Measurements from ENCODE around the gene KDM2B.
"Not testable (repeated sequence)": the region's sequence is repeated elsewhere in the genome, so short reads cannot be mapped to it uniquely, and the experiment has no call there.

KDM2B gene

DNA sequence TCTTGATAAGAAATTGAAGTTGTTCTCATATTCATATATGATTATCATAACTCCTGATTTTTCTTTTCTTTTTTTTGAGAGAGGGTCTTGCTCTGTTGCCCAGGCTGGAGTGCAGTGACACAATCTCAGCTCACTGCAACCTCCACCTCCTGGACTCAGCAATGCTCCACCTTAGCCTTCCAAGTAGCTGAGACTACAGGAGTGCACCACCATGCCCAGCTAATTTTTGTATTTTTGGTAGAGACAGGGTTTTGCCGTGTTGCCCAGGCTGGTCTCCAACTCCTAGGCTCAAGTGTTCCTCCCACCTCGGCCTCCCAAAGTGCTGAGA lies 2.5 kb upstream of the KDM2B start:
- DNase-seq, result not testable (repeated sequence)

DNA sequence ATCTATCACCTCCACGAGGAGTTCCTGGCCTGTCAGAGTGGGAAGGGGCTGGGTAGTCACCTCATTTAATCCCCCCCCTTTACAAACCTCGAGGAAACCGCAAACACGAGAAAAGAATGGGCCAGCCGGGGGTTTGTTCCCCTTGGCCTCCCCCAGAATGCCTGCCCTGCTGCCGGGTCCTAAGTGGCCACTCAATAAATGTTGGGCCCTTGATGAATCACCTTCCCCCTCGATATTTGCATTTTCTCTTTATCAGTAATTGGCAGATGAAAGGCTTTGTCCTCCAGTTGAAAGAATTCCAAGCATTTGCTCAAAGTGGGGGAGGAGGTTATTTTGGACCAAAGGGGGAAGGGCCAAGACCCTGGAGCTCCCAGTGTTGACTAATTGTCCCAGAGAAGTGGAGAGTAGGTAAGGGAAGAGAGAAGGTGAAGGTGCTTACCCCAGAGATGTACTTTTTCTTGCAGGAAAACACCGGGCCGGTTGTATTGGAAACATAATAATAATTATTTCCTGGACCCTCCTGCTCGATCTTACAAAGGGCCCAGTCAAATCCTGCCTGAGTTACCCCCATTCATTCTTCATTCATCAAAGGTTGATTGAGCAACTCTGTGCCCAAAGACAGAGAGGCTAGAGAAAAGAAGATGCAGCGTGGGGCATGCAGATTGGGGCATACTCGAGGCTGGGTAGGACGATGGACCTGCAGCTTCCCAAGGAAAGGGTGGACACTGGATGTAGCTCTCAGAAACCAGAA lies 1.9 kb upstream of the KDM2B start:
- no peak for DNase-seq

GRCh38 chr12:121581686-121582429 lies 1.0 kb upstream of the KDM2B start:
- no peak for DNase-seq

DNA sequence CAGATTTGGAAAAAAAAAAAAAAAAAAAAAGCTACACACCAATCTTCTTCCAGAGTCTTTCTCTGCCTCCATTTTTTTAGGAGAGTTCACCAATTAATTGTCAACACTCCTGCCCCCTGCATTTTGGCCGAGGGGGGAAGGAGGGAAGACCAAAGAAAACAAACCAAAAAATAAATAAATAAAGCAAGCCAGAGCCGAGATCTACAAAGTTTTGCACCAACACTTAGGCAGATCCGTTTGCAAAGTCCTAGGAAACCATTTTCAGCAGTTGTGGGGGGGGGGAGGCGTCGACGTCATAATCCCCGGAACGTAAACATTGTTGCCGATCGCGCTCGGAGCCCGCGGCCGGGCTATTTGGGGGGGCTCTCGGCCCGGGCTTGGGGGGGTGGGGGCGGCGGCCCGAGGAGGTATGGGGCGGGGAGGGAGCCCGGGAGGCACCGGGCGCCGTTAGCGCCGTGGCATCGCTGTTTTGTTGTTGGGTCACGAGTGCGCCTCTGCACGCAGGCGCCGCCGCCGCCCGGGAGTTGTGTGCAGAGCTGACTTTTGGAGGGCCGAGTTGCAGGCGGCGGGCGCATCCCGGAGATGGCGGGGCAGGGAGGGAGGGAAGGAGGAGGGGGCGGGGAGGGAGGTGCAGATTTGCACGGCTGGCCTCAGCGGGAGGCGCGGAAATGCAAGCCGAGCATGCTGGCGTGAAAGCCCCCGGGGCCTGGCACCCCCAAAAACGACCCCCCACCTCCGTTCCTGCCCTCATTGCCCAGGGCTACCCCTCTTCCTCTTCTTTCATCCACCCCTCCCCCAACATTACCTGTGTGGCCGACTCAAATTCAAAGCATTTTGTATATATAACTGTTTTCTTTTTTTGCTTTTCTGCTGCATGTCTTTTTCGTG lies 598 bp downstream of the KDM2B start:
- peak; percentile 72 for DNase-seq

DNA sequence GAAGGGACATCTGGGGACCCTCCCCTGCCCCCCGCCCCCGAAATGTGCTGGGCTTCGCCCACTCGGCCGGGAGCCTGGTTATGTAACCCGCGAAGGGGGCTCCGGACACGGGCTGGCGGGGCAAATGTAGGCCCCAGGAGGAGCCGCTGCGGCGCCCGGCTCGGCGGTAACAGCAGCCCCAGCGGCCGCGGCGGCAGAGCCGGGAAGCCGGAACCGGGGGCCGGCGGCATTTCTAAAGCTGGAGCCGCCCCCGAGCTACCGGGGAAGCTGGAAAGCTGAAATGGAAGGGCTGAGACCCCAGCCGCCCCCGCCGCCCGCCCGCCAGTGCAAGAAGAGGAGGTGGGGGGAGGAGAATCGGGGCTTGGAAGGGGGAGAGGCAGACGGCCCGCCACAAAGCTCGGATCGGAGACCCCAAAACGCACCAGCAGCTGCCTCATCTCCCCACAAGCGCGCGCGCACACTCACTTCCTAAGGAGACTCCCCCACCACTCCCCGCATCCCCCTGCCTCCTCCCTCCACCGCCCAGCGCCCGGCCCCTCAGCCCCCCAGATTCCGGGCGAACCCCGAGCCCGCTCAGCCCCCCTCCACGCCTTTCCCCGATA lies 1.5 kb downstream of the KDM2B start:
- peak; percentile 10 for DNase-seq

GRCh38 chr12:121578230-121579189 lies 2.3 kb downstream of the KDM2B start:
- no peak for DNase-seq

GRCh38 chr12:121577443-121578180 lies 3.2 kb downstream of the KDM2B start:
- no peak for DNase-seq

GRCh38 chr12:121576851-121577391 lies 3.9 kb downstream of the KDM2B start:
- no peak for DNase-seq

DNA sequence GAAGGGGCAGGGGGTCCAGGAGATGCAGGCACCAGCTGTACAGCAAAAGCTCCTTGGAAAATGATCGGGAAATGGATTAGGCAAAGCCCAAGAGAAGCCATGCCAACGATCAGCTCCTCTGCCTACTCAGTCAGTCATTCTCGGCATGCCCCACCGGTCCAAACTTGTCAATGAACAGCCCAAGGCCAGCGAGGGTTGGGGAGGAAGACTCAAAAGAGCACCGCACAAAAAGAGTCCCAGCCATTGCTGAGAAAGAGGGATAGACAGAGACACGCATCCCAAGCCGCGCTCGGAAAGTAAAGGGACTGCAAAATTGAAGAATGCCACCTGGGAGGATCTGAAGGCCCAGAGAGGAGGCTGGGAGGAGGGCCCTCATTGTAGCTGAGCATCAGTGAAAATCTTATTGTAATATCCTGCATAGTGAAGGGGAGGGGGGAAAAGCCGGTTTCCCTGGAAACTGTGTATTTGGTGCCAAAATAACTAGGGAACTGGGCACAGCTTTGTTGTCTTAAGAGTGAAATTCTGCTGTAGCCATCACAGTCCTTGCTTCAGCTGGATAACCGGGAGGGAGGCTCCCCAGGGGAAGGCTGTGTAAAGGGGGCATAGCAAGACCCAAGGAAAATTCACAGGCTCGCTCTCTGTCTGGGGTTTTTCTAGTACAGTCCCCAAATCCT lies 4.7 kb downstream of the KDM2B start:
- no peak for DNase-seq

DNA sequence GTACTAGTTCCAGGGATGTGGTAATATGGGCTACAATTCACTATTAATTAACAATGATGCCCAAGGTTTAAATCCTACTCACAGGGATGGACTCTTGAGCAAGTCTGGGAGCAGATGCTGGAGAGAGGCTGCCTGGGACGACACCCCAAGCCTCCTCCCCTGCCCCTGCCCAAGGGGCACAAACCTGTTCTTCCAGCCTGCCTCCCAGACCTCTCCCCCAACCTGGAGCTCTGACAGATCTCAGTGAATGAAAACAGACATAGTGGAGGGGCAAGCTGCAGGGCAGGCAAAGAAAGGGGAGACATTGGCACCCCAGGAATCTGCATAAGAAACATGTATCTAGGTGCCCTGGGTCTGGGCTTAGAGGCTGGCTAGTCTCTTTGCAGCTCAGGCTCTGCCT lies 5.8 kb downstream of the KDM2B start:
- no peak for DNase-seq

GRCh38 chr12:121574025-121574424 lies 6.8 kb downstream of the KDM2B start:
- no peak for DNase-seq

DNA sequence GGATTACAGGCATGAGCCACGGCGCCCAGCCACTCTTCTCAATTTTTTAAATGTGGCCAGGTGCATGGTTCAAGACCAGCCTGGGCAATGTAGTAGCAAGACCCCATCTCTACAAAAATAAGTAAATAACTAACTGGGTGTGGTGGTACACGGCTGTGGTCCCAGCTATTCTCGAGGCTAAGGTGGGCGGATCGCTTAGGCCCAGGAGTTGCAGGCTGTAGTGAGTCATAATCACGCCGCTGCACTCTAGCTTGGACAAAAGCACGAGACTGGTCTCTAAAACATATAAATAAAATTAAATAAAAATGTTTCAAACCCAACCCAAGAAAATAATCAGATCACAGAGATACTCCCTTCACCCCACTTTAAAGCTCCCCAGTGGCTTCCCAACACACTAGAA lies 8.9 kb downstream of the KDM2B start:
- DNase-seq, result no peak

- no peak for DNase-seq
Observed at GRCh38 chr12:121570467-121571283, 10.1 kb downstream of the KDM2B start.

GRCh38 chr12:121568971-121569751 lies 11.7 kb downstream of the KDM2B start:
- no peak for DNase-seq

DNA sequence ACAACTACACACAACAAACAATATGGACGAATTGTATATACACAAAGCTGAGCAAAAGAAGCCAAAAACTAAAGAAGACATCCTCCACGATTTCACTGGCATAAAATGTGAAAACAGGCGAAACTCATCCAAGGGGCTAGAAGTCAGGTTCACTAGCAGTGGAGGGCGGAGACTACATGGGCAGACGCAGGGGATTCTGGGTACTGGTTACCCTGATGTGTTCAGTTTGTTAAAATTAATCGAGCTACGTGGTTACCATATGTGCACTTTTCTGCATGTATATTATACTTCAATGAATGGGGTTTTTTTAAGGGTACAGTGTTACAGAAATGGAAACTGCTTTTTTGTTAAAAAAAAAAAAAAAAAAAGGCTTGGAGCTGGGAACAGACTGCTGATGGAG lies 12.3 kb downstream of the KDM2B start:
- DNase-seq, result no peak

GRCh38 chr12:121565076-121565475 lies 15.7 kb downstream of the KDM2B start:
- DNase-seq, result no peak

DNA sequence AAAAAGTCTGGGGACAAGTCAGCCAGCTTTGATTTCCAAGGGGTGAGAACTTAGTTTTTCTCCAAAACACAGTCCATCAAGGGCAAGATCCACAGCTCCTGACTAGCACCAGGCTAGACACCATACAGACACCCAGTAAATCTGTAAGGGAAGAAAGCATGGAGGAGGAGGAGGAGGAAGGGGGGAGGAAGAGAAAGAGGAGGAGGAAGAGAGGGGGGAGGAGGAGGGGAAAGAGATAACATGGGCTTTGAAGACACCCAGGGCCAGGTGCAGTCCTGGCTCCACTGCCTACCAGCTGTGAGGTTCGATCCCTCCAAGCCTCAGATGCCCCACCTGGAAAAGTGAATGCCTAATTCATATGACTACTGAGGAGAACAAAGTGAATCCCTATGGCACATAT lies 18.3 kb downstream of the KDM2B start:
- no peak for DNase-seq

DNA sequence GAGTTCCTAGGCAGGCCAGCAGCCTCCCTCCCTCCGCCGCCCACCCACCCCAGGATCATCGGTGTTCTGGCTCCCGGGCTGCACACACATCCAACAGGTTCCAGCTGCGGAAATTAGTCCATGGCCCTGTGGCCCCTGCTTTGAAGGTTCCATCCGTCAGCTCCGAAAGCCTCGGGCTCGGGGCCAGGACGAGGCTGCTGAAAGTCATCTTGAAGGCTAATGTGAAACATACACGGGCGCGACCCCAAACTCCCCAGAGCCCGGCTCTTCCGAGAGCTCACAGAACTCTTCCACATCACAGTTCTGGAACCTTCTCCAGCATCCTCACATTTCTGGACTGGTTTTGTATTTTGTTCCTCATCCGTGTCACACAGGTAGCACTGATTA lies 19.8 kb downstream of the KDM2B start:
- no peak for DNase-seq
